ENCODE data around the gene FKBP6. TPM values are rescaled to one million over a fixed set of nuclear protein-coding genes. Genes with fewer than 3 reads are reported as not detected.
A peak's percentile ranks its signal among the peaks of the same experiment; 100 is the strongest.
"Not testable (repeated sequence)": the region's sequence is repeated elsewhere in the genome, so short reads cannot be mapped to it uniquely, and the experiment has no call there.

Gene FKBP6
- total and polyA plus RNA-seq, 2 of the 13 experiments (the other 11 are each of a cell fraction or from before 2014, with no cell fraction given), result 0.07 to 0.20 TPM

DNA sequence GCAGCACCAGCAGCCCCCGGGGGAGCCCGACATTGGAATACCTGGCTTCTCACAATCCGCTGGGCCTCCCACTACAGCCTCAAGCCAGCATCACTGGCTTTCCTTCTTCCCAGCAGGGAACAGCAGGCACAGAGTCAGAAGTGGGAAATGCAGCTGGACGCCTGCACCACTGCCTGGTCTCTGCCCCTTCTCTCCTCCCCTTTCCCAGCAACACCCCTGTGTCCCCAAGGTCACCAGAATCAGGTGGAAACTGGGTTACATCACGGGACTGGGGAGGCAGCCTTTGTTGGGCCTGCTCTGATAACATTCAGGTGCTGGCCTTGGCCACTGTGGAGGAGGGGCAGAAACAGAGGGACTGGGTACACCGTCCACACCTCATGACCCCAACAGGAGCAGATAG lies 2.5 kb upstream of the FKBP6 start (continued):
- TF ChIP-seq MEF2D (CRISPR knock-in tag; IDR thresholded peaks at IDR 0.05), result peak; percentile 40; the same call in 1 of the 2 replicates
- TF ChIP-seq CREM (IDR thresholded peaks at IDR 0.05), result peak; percentile 47; the same call in 1 of the 2 replicates
- not testable (repeated sequence) for TF ChIP-seq CREM (CRISPR knock-in tag; IDR thresholded peaks at IDR 0.05); FOXA1 (IDR thresholded peaks at IDR 0.05)
- TF ChIP-seq ZNF639 (CRISPR knock-in tag; conservative IDR thresholded peaks at IDR 0.05), result peak; percentile 71; the same call in 1 of the 2 replicates
- TF ChIP-seq FOXA1 (CRISPR knock-in tag; IDR thresholded peaks at IDR 0.05), result peak; percentile 45; the same call in 1 of the 2 replicates
- TF ChIP-seq KMT2B (CRISPR knock-in tag; IDR thresholded peaks at IDR 0.05), result peak; percentile 42; the same call in 1 of the 2 replicates
- TF ChIP-seq POLR2AphosphoS5 (IDR thresholded peaks at IDR 0.05; ENCODE audit: low read depth, low read length), result peak; percentile 52; the same call in 1 of the 2 replicates
- peak; percentile 35 for TF ChIP-seq TEAD3 (CRISPR knock-in tag; optimal IDR thresholded peaks at IDR 0.05; ENCODE audit: borderline replicate concordance)
- TF ChIP-seq MIER3 (CRISPR knock-in tag; IDR thresholded peaks at IDR 0.05; ENCODE audit: borderline replicate concordance), result peak; percentile 60; the same call in 1 of the 2 replicates
- peak; percentile 56; the same call in 1 of the 2 replicates for TF ChIP-seq ZNF205 (CRISPR knock-in tag; IDR thresholded peaks at IDR 0.05)
- TF ChIP-seq NFKBIZ (CRISPR knock-in tag; IDR thresholded peaks at IDR 0.05), result peak; percentile 72; the same call in 1 of the 2 replicates
- peak; percentile 65 for TF ChIP-seq THAP11 (CRISPR knock-in tag; IDR thresholded peaks at IDR 0.05)
- TF ChIP-seq MED13 (CRISPR knock-in tag; IDR thresholded peaks at IDR 0.05), result 0 out of 2 replicates have a peak, but pooled peaks have one; percentile 29
- TF ChIP-seq ZNF143 (CRISPR knock-in tag; IDR thresholded peaks at IDR 0.05), result peak; percentile 77
- TF ChIP-seq MIER2 (CRISPR knock-in tag; IDR thresholded peaks at IDR 0.05), result peak; percentile 49; the same call in 1 of the 2 replicates
- TF ChIP-seq TAF1 (CRISPR knock-in tag; IDR thresholded peaks at IDR 0.05), result peak; percentile 65
- peak; percentile 51; the same call in 1 of the 2 replicates for TF ChIP-seq SPEN (CRISPR knock-in tag; IDR thresholded peaks at IDR 0.05; ENCODE audit: low read depth)
- TF ChIP-seq NR2F1 (CRISPR knock-in tag; IDR thresholded peaks at IDR 0.05), result peak in 1 of 2 experiments; percentile 60; a peak in 1 of 4 replicates
- peak; percentile 31; the same call in 1 of the 2 replicates for TF ChIP-seq ZNF710 (CRISPR knock-in tag; IDR thresholded peaks at IDR 0.05; ENCODE audit: borderline replicate concordance)
- TF ChIP-seq, protein P1, sequence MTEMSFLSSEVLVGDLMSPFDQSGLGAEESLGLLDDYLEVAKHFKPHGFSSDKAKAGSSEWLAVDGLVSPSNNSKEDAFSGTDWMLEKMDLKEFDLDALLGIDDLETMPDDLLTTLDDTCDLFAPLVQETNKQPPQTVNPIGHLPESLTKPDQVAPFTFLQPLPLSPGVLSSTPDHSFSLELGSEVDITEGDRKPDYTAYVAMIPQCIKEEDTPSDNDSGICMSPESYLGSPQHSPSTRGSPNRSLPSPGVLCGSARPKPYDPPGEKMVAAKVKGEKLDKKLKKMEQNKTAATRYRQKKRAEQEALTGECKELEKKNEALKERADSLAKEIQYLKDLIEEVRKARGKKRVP (CRISPR knock-in tag; IDR thresholded peaks at IDR 0.05), result peak in 1 of 2 experiments; percentile 77; a peak in 2 of 4 replicates
- 0 out of 2 replicates have a peak, but pooled peaks have one; percentile 37 for TF ChIP-seq HMG20B (CRISPR knock-in tag; conservative IDR thresholded peaks at IDR 0.05)
- TF ChIP-seq ZSCAN21 (CRISPR knock-in tag; IDR thresholded peaks at IDR 0.05; ENCODE audit: borderline replicate concordance), result peak; percentile 47; the same call in 1 of the 2 replicates
- TF ChIP-seq ZMYM4 (CRISPR knock-in tag; IDR thresholded peaks at IDR 0.05), result peak; percentile 65; the same call in 1 of the 2 replicates
- peak; percentile 72 for TF ChIP-seq FOXP4 (CRISPR knock-in tag; IDR thresholded peaks at IDR 0.05)
- TF ChIP-seq CBFB (CRISPR knock-in tag; IDR thresholded peaks at IDR 0.05), result peak; percentile 55; the same call in 1 of the 2 replicates
- peak; percentile 73 for TF ChIP-seq PHF21A (CRISPR knock-in tag; IDR thresholded peaks at IDR 0.05)

Data from HepG2 (cell line).